HG03025 (cell line): ENCODE results near the gene CDHR2.

Experiments
- ATAC-seq: cut with Tn5 transposase; IDR thresholded peaks from one replicate; pipeline ENCODE4 v1.9.1; 2021; ENCODE audit warnings: mild to moderate bottlenecking, moderate library complexity; ENCODE audit not compliant: unreplicated experiment, low FRiP score

CDHR2 gene, protein sequence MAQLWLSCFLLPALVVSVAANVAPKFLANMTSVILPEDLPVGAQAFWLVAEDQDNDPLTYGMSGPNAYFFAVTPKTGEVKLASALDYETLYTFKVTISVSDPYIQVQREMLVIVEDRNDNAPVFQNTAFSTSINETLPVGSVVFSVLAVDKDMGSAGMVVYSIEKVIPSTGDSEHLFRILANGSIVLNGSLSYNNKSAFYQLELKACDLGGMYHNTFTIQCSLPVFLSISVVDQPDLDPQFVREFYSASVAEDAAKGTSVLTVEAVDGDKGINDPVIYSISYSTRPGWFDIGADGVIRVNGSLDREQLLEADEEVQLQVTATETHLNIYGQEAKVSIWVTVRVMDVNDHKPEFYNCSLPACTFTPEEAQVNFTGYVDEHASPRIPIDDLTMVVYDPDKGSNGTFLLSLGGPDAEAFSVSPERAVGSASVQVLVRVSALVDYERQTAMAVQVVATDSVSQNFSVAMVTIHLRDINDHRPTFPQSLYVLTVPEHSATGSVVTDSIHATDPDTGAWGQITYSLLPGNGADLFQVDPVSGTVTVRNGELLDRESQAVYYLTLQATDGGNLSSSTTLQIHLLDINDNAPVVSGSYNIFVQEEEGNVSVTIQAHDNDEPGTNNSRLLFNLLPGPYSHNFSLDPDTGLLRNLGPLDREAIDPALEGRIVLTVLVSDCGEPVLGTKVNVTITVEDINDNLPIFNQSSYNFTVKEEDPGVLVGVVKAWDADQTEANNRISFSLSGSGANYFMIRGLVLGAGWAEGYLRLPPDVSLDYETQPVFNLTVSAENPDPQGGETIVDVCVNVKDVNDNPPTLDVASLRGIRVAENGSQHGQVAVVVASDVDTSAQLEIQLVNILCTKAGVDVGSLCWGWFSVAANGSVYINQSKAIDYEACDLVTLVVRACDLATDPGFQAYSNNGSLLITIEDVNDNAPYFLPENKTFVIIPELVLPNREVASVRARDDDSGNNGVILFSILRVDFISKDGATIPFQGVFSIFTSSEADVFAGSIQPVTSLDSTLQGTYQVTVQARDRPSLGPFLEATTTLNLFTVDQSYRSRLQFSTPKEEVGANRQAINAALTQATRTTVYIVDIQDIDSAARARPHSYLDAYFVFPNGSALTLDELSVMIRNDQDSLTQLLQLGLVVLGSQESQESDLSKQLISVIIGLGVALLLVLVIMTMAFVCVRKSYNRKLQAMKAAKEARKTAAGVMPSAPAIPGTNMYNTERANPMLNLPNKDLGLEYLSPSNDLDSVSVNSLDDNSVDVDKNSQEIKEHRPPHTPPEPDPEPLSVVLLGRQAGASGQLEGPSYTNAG (N-terminal part only)

DNA sequence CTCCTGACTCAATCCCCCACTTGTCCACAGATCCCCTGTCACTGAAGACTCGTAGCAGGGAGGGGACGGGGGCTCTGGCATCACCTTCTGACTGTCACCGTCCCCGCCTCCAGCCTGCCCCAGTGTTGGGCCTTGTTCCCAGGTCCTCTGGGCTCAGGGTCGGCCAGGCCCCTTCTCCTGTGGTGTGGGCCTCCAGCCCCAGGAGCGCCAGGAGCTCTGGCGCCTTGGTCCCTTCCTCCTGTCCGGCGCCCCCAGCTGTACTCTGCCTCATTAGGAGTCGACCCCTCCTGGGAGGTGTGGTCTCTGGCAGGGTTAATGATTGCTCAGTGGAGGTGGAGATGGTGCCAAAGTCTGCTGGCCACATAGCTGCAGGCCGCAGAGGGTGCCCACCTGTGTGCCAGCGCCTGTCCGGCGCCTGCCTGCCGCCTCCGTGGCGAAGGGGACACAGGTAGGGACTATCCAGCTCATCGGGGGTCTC, at the start of gene CDHR2:
Gene CDHR2 (plus strand): TSS at position 376 of the 478 bp plus-strand sequence. CDS start 16,011 bp downstream, outside the sequence.
- no peak for ATAC-seq

GRCh38 chr5:176500511-176500910, 48.6 kb upstream of the CDHR2 start:
- no peak for ATAC-seq

GRCh38 chr5:176501333-176501732, 47.8 kb upstream of the CDHR2 start:
- ATAC-seq, result no peak

DNA sequence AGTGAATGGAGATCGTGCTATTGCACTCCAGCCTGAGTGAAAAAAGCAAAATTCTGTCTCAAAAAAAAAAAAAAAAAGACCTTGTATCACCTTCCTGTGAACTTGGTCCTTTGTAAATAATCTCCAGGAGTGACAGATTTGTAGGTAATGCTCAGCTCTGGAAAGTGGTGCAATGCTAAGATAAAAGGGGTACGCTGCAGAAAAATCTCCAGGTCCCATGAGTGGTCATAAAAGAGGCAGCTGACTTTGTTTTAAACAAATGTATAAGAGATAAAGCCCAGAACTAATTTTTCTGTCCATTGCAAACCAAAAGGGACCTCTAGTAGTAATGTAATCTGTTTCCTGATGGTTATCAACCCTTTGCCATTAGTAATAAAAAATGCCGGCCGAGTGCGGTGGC, 45.6 kb upstream of the CDHR2 start:
- no peak for ATAC-seq

DNA sequence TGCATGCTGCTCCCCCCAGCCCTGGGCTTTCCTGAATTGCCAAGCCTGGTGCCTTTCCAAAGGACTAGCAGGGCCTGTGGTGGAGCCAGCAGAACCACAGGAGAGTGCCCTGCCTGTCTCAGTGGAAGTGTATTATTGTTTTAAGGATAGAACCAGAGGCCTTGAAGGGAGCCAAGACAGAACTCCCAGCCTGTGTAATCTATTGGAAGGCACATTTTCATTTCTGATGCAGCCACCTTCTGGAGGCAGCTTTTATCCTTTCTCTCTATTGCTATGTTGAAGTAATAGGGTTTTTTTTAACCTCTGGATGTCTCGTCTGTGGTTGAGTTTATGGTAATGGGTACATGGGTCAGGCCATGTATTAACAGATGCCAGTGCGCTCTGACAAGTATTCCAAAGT, 41.2 kb upstream of the CDHR2 start:
- ATAC-seq, result no peak

GRCh38 chr5:176508603-176509002, 40.5 kb upstream of the CDHR2 start:
- ATAC-seq, result no peak

DNA sequence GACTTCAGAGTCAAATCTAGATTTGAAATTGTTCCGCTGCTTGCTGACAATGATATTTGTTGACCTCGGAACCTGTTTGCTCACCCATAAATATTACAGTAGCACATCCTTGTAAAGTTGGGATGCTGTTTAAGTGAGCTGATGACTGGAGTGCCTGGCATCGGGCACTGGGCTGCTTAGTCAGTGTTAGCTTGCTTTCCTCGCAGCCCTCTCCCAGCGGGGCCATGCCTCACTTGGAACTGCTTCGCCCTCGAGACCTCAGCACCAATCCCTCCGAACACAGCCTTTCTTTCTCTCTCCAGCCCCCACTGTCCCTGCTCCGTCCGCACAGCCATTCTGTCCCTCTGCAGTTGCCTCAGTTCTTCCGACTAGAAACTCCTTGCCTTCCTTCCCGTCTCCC, 35.4 kb upstream of the CDHR2 start:
- no peak for ATAC-seq

GRCh38 chr5:176514244-176514950, 34.7 kb upstream of the CDHR2 start:
- no peak for ATAC-seq

DNA sequence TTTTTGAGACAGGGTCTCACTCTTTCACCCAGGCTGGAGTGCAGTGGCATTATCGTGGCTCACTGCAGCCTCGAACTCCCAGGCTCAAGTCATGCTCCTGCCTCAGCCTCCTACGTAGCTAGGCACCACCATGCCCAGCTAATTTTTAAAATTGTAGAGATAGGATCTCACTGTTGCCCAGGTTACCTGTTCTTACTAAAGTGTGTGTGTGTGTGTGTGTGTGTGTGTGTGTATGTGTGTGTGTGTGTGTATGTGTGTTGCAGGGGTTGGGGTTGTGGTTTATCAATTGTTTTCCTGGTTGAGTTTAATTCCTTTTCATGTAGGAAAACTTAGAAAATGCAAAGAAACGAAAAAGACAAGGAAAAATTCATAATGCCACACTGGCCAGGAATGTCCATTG, 33.7 kb upstream of the CDHR2 start:
- no peak for ATAC-seq

- no peak for ATAC-seq
Observed at GRCh38 chr5:176517053-176517661, 32.0 kb upstream of the CDHR2 start.

DNA sequence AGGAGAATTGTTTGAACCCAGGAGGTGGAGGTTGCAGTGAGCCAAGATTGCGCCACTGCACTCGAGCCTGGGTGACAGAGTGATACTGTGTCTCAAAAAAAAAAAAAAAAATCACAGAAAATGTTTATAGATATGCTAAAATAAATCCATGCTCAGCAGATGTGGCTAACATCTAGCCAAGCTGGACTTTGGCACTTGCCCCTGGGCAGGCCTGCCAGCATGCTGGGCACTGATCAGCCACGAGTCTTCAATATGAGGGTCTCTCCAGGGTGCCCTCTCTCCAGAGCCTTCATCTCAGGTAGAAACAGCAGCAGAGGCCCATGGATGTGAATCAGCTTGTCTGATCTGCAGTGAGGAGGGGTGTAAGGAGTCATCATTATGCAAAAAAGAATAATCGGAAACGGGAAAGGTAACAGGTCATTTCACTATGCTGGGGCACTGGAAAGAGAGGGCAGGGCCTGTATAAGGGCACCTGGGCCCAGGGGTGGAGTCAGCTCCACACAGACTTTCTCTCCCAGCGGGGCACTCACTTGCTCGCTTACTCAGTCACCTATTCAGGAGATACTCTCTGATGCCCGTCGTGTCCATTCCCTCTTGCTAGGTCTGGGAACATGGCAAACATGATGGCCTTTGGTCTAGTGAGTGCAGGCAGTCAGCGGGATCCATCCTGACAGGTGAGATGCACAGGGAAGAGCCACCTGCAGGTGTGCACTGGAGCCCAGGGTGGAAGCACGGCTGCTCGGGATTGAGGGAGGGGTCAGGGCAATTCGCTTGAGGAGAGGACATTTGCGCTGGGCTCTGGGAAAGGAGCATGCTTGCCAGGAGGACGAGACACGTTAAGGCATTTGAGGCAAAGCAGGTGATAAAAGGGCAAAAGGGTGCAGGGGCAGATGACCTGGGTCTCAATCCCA, 29.1 kb upstream of the CDHR2 start:
- no peak for ATAC-seq

GRCh38 chr5:176521286-176521685, 27.9 kb upstream of the CDHR2 start:
- no peak for ATAC-seq

GRCh38 chr5:176521699-176522263, 27.4 kb upstream of the CDHR2 start:
- no peak for ATAC-seq

GRCh38 chr5:176524138-176524537, 25.0 kb upstream of the CDHR2 start:
- ATAC-seq, result no peak

DNA sequence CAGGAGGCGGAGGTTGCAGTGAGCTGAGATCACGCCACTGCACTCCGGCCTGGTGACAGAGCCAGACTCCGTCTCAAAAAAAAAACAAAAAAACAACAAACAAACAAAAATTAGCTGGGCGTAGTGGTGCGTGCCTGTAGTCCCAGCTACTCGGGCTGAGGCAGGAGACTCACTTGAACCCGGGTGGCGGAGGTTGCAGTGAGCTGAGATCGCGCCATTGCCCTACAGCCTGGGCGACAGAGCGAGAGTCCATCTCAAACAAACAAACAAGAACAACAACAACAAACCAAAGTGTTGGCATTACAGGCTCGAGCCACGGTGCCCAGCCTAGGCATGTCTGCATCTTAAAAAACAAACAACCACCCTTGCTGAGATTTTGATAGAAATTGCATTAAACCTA, 24.2 kb upstream of the CDHR2 start:
- no peak for ATAC-seq

GRCh38 chr5:176525677-176526076, 23.5 kb upstream of the CDHR2 start:
- no peak for ATAC-seq

DNA sequence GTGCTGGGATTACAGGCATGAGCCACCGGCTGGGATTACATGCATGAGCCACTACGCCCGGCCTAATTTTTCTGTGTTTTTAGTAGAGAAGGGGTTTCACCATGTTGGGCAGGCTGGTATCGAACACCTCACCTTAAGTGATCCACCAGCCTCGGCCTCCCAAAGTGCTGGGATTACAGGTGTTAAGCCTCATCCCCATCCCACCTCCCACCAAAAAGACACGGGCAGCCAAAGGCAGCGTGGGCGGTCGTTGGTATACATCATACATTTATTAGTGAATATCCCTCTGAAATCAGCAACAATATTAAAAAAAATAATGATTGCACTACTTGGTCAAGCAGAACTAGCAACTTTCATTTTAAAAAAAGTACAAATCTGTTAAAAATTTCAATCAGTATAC, 22.7 kb upstream of the CDHR2 start:
- no peak for ATAC-seq
